ENCODE data around the gene CUL9. TPM values are rescaled to one million over a fixed set of nuclear protein-coding genes. Genes with fewer than 3 reads are reported as not detected.
A peak's percentile ranks its signal among the peaks of the same experiment; 100 is the strongest.

The CUL9 gene
- total RNA-seq, 4 donors from 2014 or later, result 31.0 to 52.6 (median 38.8) TPM

DNA sequence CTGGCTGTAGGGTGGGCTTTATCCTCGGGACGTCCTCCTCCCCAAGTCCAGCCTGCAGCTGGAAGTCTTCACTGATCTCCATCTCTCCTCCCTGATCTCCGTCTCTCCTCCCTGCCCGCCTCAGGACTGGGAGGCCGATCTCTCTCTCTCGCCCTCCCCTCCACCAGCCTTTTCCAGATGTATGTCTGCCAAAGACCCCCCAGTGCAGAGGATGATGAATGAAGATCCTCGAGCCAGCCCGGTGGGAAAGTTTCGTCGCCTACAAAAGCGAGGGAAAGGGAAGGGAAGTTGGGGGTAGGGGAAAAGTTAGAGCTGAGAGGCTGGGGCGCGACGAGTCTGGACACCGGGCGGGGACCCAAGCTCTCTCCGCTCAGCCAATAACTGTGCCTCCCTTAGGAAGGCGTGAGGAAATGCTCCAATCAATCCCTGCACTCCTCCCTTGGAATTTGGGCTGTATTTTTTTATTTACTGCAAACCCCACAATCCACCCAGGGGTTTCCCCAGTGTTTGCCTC lies 11.5 kb upstream of the CUL9 start:
- Histone ChIP-seq H3K9me3 (no peaks in the 10 kb centered on the region), H3K27me3 (no peaks in the 10 kb centered on the region), H3K4me1 (peaks cover 8 to 13% of the 10 kb centered on the region in 2 donors), H3K27ac (peak overlapping the region; percentile 97 to 100), H3K4me3 (peak overlapping the region; percentile 80 to 100), H3K36me3 (no peaks in the 10 kb centered on the region)
- peak; percentile 84 to 87 for DNase-seq
- intact Hi-C loops (cut with DNase I; ENCODE audit: low total_unique reads), result no loop called here
- TF ChIP-seq, protein P1, sequence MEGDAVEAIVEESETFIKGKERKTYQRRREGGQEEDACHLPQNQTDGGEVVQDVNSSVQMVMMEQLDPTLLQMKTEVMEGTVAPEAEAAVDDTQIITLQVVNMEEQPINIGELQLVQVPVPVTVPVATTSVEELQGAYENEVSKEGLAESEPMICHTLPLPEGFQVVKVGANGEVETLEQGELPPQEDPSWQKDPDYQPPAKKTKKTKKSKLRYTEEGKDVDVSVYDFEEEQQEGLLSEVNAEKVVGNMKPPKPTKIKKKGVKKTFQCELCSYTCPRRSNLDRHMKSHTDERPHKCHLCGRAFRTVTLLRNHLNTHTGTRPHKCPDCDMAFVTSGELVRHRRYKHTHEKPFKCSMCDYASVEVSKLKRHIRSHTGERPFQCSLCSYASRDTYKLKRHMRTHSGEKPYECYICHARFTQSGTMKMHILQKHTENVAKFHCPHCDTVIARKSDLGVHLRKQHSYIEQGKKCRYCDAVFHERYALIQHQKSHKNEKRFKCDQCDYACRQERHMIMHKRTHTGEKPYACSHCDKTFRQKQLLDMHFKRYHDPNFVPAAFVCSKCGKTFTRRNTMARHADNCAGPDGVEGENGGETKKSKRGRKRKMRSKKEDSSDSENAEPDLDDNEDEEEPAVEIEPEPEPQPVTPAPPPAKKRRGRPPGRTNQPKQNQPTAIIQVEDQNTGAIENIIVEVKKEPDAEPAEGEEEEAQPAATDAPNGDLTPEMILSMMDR (IDR thresholded peaks at IDR 0.05), result no peak
- TF ChIP-seq POLR2A (IDR thresholded peaks at IDR 0.05), result no peak

DNA sequence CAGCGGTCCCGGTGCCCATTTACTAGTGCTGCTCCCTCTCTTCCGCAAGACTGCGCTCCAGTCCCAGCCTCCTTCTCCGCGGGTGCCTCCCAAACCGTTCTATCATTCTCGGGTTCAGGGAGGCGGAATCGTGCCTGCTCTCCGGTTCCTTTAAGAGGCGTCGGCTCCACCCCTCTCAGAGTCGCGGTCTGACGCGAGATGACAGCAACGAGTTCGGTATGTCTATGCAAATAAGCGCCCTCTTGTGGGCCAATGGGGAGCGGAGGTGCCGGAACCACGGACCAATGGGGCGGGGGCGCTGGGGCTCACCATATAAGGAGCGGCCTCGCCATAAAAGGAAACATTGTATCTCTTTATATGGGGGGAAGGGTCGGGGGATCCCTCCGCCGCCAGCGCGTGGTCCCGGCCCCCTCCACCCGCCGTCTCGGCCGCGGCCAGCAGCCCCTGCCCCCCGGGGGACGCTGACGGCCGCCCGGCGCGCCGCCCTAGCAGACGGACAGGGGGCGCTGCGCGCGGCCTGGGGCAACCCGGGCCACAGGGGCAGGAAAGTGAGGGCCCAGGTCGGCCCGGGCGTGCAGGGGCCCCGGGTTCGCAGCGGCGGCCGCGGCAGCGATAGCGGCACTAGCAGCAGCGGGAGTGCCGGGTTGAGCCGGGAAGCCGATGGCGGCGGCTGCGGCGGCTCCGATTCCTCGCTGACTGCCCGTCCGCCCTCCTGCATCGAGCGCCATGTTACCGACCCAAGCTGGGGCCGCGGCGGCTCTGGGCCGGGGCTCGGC lies 10.9 kb upstream of the CUL9 start, which contains the start of gene SRF:
SRF (plus strand) TSS at position 339 of the 776 bp plus-strand sequence; CDS start at position 727, 388 bp downstream.
- TF ChIP-seq POLR2A (IDR thresholded peaks at IDR 0.05), result peak; percentile 90 to 94
- TF ChIP-seq, protein P1 (IDR thresholded peaks at IDR 0.05), result peak; percentile 6 to 90 (median 84)
- intact Hi-C loops (cut with DNase I; ENCODE audit: low total_unique reads), result no loop called here
- H3K4me3 ChIP-seq, result peak within 1 kb of the TSS; percentile 80 to 100
- H3K27me3 ChIP-seq, result no peaks in the 10 kb centered on the region
- H3K9me3 ChIP-seq, result no peaks in the 10 kb centered on the region
- peaks cover 8 to 13% of the 10 kb centered on the region in 2 donors for H3K4me1 ChIP-seq
- peak; percentile 99 to 100 for DNase-seq
- peak within 1 kb of the TSS; percentile 97 to 100 for H3K27ac ChIP-seq
- H3K36me3 ChIP-seq, result no peaks in the 10 kb centered on the region

DNA sequence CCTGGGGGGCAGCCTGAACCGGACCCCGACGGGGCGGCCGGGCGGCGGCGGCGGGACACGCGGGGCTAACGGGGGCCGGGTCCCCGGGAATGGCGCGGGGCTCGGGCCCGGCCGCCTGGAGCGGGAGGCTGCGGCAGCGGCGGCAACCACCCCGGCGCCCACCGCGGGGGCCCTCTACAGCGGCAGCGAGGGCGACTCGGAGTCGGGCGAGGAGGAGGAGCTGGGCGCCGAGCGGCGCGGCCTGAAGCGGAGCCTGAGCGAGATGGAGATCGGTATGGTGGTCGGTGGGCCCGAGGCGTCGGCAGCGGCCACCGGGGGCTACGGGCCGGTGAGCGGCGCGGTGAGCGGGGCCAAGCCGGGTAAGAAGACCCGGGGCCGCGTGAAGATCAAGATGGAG lies 10.3 kb upstream of the CUL9 start:
- H3K27me3 ChIP-seq, result no peaks in the 10 kb centered on the region
- no peaks in the 10 kb centered on the region for H3K9me3 ChIP-seq
- H3K4me3 ChIP-seq, result peak overlapping the region; percentile 80 to 100
- TF ChIP-seq, protein P1 (IDR thresholded peaks at IDR 0.05), result no peak
- TF ChIP-seq POLR2A (IDR thresholded peaks at IDR 0.05), result no peak
- intact Hi-C loops (cut with DNase I; ENCODE audit: low total_unique reads), result no loop called here
- no peak for DNase-seq
- H3K27ac ChIP-seq, result peak overlapping the region; percentile 97 to 100
- peaks cover 8 to 13% of the 10 kb centered on the region in 2 donors for H3K4me1 ChIP-seq
- H3K36me3 ChIP-seq, result no peaks in the 10 kb centered on the region

DNA sequence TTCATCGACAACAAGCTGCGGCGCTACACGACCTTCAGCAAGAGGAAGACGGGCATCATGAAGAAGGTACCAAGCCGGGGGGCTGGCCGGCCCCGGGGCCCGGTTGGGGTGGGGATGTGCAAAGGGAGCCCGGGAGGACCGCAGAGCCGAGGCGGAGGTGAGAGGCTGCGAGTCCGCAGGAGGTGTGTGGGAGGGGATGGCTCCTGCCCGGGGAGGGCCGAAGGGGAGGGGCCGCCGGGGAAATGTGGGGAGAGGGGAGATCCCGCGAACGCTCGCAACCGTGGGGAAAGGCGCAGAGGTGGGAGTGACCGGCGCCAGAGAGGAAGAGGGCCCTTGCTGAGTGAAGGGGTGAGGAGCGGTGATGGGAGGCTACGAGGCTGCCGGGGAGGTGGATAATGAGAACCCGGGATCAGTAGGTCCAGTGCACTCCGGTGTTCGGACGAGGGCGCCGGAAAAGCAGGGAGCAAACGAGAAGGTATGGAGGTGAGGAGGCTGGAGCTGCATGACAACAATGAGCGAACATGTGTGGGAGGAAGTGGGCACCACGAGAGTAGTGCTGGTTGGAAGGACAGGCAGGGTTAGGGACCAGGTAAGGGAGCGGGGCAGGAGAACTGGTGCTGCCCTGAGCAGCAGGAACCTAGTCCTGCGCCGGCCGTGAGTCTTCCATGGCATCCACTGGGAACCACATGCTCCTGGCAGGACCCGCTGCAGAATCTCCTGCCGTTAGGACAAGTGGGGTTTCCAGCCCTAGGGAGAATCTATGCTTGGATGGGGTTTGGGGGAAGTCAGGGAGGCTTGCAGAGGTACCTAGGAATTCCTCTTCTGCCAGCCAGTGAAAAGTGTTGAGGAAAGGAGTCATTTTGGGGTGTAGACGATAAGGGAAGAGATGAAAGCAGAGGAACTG lies 9.6 kb upstream of the CUL9 start:
- intact Hi-C loops (cut with DNase I; ENCODE audit: low total_unique reads), result no loop called here
- Histone ChIP-seq H3K4me1 (peaks cover 8 to 13% of the 10 kb centered on the region in 2 donors), H3K27me3 (no peaks in the 10 kb centered on the region), H3K27ac (peak overlapping the region; percentile 97 to 100), H3K4me3 (peak overlapping the region; percentile 80 to 100), H3K36me3 (no peaks in the 10 kb centered on the region), H3K9me3 (no peaks in the 10 kb centered on the region)
- peak; percentile 61 to 63 for DNase-seq
- peak in 1 of 2 donors; percentile 32 for TF ChIP-seq POLR2A (IDR thresholded peaks at IDR 0.05)
- TF ChIP-seq, protein P1 (IDR thresholded peaks at IDR 0.05), result no peak
